Measurements from ENCODE around the gene DOCK2. TPM values are rescaled to one million over a fixed set of nuclear protein-coding genes. Genes with fewer than 3 reads are reported as not detected.
A peak's percentile ranks its signal among the peaks of the same experiment; 100 is the strongest.

DOCK2 gene
- polyA plus RNA-seq, 1 experiment, result 1.6 TPM

DNA sequence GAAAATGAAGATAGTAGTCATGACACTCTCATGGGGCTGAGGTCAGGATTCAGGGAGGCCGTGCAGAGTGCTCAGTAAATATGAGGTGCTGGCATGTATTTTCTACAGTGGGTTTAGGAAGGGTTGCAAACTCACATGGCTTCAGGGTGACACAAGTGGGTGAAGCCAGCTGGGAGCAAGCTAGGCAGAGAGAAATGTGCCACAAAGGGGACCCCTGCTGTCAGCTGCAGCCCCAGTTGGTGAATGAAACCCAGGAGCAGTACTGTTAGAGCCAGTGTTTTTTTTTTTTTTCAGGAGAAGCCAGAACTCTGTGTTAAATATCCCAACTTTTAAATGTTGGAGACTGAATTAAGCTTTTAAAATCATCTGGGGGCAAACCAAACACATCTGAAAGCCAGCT is 267.9 kb downstream of the DOCK2 start:
- ChIA-PET CTCF (interaction anchor here (1.9 kb wide), 1 partner anchor 75 kb away, joined by 9 read pairs; the partner anchor contains the start of gene INSYN2B), POLR2A (no interaction called here)
- Histone ChIP-seq H3K27ac (ENCODE audit: low read depth, low read length) (no peak overlapping the region), H3K9me3 (ENCODE audit: control insufficient read depth, insufficient read depth, low read length) (no peaks in the 10 kb centered on the region), H3K4me3 (ENCODE audit: low read depth, low read length) (no peak overlapping the region), H3K27me3 (ENCODE audit: control insufficient read depth, insufficient read depth, low read length) (no peaks in the 10 kb centered on the region)
- no peak for DNase-seq (ENCODE audit: low read depth, low spot score)
- TF ChIP-seq, protein P1, sequence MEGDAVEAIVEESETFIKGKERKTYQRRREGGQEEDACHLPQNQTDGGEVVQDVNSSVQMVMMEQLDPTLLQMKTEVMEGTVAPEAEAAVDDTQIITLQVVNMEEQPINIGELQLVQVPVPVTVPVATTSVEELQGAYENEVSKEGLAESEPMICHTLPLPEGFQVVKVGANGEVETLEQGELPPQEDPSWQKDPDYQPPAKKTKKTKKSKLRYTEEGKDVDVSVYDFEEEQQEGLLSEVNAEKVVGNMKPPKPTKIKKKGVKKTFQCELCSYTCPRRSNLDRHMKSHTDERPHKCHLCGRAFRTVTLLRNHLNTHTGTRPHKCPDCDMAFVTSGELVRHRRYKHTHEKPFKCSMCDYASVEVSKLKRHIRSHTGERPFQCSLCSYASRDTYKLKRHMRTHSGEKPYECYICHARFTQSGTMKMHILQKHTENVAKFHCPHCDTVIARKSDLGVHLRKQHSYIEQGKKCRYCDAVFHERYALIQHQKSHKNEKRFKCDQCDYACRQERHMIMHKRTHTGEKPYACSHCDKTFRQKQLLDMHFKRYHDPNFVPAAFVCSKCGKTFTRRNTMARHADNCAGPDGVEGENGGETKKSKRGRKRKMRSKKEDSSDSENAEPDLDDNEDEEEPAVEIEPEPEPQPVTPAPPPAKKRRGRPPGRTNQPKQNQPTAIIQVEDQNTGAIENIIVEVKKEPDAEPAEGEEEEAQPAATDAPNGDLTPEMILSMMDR (IDR thresholded peaks at IDR 0.05; ENCODE audit: low read depth, low read length), result no peak

DNA sequence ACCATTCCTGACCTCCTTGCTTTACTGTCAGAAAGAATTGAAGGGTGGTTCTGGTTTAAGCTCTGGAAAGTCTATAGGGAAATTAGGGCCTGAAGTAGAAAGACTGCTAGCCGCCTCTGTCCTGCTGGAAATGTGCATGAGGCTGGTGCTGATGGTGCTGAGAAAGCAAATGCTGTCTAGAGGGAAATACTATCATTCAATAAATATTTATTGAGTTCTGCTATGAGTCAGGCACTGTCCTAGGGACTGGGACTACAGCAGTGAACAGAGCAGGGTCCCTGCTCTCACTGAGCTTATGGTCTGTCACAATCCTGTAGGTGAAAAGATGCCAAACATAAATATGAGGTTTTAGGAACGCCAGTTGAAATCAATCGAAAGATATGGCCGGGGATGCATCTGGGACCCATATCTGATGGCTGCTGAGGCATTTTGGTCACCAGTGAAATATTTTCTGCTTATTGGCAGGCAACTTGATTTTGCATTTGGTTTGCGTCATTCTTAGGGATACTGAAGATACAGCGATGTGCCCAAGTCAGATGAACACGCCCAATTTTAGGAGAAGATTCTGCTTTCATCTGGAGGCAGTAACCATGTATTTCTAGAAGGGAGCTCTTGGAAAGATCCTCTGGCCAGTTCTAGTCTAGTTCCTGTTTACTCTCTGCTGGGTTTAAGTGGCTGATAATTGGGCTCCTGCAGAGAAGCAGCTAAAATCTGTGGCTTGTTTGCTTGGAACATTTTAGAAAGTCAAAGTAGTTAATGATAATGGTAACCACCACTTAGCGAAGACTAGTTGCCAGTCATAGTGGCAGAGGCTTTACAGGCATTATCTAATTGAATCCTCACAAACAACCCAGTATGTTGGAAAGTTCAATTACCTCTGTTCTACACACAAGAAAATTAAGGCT is 269.9 kb downstream of the DOCK2 start:
- no peak for DNase-seq (ENCODE audit: low read depth, low spot score)
- Histone ChIP-seq H3K27me3 (ENCODE audit: control insufficient read depth, insufficient read depth, low read length) (no peaks in the 10 kb centered on the region), H3K27ac (ENCODE audit: low read depth, low read length) (peak overlapping the region; percentile 39), H3K4me3 (ENCODE audit: low read depth, low read length) (no peak overlapping the region), H3K9me3 (ENCODE audit: control insufficient read depth, insufficient read depth, low read length) (no peaks in the 10 kb centered on the region)
- CTCF ChIA-PET, result interaction anchor here (0.6 to 2.8 kb wide), 3 partner anchors 9 to 293 kb away, joined by 4 to 15 read pairs (median 9); partner anchors contain the start of gene INSYN2B
- POLR2A ChIA-PET, result no interaction called here
- TF ChIP-seq, protein P1 (IDR thresholded peaks at IDR 0.05; ENCODE audit: low read depth, low read length), result no peak

DNA sequence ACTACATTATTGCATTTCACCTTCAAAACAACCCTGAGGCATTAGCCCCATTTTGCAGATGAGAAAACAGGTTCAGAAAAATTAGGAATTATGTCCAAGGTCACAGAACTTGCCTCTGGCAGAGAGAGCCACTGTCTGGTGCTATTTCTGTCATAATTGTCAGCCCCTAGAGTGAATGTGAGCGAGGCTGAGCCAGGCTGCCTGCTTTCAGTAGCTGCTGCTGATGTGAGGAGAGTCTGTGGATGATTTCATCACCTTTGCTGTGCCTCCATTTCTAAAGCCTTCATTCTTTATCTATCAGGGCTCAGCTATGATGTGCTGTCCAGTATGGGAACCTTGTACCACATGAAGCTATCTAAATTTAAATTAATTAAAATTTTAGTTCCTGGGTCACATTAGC is 271.8 kb downstream of the DOCK2 start:
- no peaks in the 10 kb centered on the region for H3K27me3 ChIP-seq (ENCODE audit: control insufficient read depth, insufficient read depth, low read length)
- DNase-seq (ENCODE audit: low read depth, low spot score), result no peak
- H3K4me3 ChIP-seq (ENCODE audit: low read depth, low read length), result no peak overlapping the region
- POLR2A ChIA-PET, result no interaction called here
- no peak overlapping the region for H3K27ac ChIP-seq (ENCODE audit: low read depth, low read length)
- CTCF ChIA-PET, result interaction anchor here (2.8 kb wide), 1 partner anchor 72 kb away, joined by 15 read pairs; the partner anchor contains the start of gene INSYN2B
- no peaks in the 10 kb centered on the region for H3K9me3 ChIP-seq (ENCODE audit: control insufficient read depth, insufficient read depth, low read length)
- TF ChIP-seq, protein P1 (IDR thresholded peaks at IDR 0.05; ENCODE audit: low read depth, low read length), result no peak

DNA sequence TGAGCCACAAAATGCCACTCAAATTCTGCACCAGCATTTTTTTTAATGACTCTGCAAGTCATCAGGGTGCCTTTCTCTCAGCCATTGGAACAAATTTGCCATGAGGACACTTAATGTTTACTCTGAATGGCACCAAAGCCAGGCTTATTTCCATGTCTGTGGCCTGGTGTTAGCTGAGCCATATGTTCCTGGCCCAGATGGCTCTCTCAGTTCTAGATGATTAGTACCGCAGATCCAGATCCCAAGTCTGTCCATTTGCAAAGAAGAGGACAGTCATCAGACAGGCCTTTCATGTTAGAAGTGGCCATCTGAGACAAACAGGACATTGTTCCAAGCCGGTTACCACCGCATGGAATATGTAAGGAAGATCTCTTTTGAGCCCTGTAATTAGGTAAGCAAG is 272.9 kb downstream of the DOCK2 start:
- Histone ChIP-seq H3K27me3 (ENCODE audit: control insufficient read depth, insufficient read depth, low read length) (no peaks in the 10 kb centered on the region), H3K27ac (ENCODE audit: low read depth, low read length) (no peak overlapping the region), H3K9me3 (ENCODE audit: control insufficient read depth, insufficient read depth, low read length) (no peaks in the 10 kb centered on the region), H3K4me3 (ENCODE audit: low read depth, low read length) (no peak overlapping the region)
- ChIA-PET POLR2A (no interaction called here), CTCF (interaction anchor here (2.2 kb wide), 1 partner anchor 71 kb away, joined by 5 read pairs; the partner anchor contains the start of gene INSYN2B)
- TF ChIP-seq, protein P1 (IDR thresholded peaks at IDR 0.05; ENCODE audit: low read depth, low read length), result no peak
- DNase-seq (ENCODE audit: low read depth, low spot score), result no peak

DNA sequence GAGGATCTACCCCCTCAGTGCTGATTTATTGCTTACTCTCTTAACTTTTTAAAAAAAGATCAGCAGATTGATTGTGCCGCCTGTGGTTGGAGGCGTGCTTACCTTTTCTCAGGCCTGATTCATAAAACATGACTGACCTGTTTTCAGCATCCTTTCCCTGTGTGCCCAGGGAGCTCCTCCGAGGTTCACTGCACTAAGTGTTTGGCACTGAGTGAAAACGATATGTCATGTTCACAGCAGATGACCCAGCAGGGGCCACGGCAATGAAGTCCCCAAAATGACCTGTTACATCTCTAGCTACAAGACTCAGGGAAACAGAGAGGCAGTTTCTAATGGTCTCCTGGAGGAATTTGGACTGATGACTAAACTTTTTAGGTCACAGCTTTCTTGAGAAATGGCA is 273.3 kb downstream of the DOCK2 start:
- ChIA-PET CTCF (interaction anchor here (2.2 kb wide), 1 partner anchor 70 kb away, joined by 5 read pairs; the partner anchor contains the start of gene INSYN2B), POLR2A (no interaction called here)
- DNase-seq (ENCODE audit: low read depth, low spot score), result no peak
- TF ChIP-seq, protein P1 (IDR thresholded peaks at IDR 0.05; ENCODE audit: low read depth, low read length), result no peak
- Histone ChIP-seq H3K9me3 (ENCODE audit: control insufficient read depth, insufficient read depth, low read length) (no peaks in the 10 kb centered on the region), H3K27me3 (ENCODE audit: control insufficient read depth, insufficient read depth, low read length) (no peaks in the 10 kb centered on the region), H3K4me3 (ENCODE audit: low read depth, low read length) (no peak overlapping the region), H3K27ac (ENCODE audit: low read depth, low read length) (no peak overlapping the region)

All from AG04450 (cell line).